K562 (cell line): Measurements from ENCODE around the gene PTRH1.

Source experiments
- CTCF ChIP-seq, 3 experiments: IDR thresholded peaks in 2 of 3; conservative IDR thresholded peaks in 1 of 3; 2 replicates each; pipeline ENCODE4 v1.5.1; 2011 to 2012; ENCODE audit warnings: low read length in 3 of 3, mild to moderate bottlenecking in 3 of 3, control low read depth in 2 of 3, improper control_type of control experiment in 1 of 3, inconsistent platforms in 1 of 3, low read depth in 1 of 3, mixed read lengths in 1 of 3, moderate library complexity in 1 of 3; ENCODE audit not compliant: insufficient read depth in 2 of 3
- ETV6 ChIP-seq, 3 experiments: fragments of 150-350 bp in 1 of 3; sonication (generic) in 1 of 3; formaldehyde crosslinking in 1 of 3; IDR thresholded peaks; 2 replicates each; pipeline versions ENCODE4 v1.6.1 to v1.8.0; 2014 to 2022; ENCODE audit warnings: borderline replicate concordance in 2 of 3, low read depth in 2 of 3, antibody characterized with exemption in 1 of 3, low read length in 1 of 3, mild to moderate bottlenecking in 1 of 3, missing genetic modification reagents in 1 of 3
- HDAC6 ChIP-seq: IDR thresholded peaks from 2 replicates; pipeline ENCODE4 v1.6.1; 2012; ENCODE audit warnings: low read depth, mild to moderate bottlenecking, control low read depth, inconsistent platforms, low read length, moderate library complexity
- IRF1 ChIP-seq: sonication (generic); formaldehyde crosslinking; IDR thresholded peaks from 2 replicates; pipeline ENCODE4 v1.8.0; 2022; ENCODE audit warnings: missing genetic modification reagents, mild to moderate bottlenecking, borderline replicate concordance
- KDM5B ChIP-seq: fragments of 200-600 bp; sonication (generic); IDR thresholded peaks from 2 replicates; pipeline ENCODE4 v1.6.1; 2012; ENCODE audit warnings: low read depth, mild to moderate bottlenecking, moderate library complexity, low read length, control low read depth, inconsistent platforms; ENCODE audit not compliant: insufficient replicate concordance
- KLF10 ChIP-seq: fragments of 250-450 bp; sonication (Bioruptor Pico); IDR thresholded peaks from 2 replicates; pipeline ENCODE4 v1.6.1; 2021; ENCODE audit warnings: matching md5 sums
- NELFE ChIP-seq: IDR thresholded peaks from 2 replicates; pipeline ENCODE4 v1.6.1; 2011; ENCODE audit warnings: mild to moderate bottlenecking; ENCODE audit not compliant: insufficient read depth, insufficient read length
- POLR2A ChIP-seq: fragments of 450-650 bp; conservative IDR thresholded peaks from 2 replicates; pipeline ENCODE4 v1.6.1; 2016
- RFX5 ChIP-seq: IDR thresholded peaks from 2 replicates; pipeline ENCODE4 v1.6.1; 2011; ENCODE audit warnings: low read depth, mild to moderate bottlenecking, improper control_type of control experiment, low read length
- SP1 ChIP-seq: sonication (generic); formaldehyde crosslinking; IDR thresholded peaks from 2 replicates; pipeline ENCODE4 v1.8.1; 2022; ENCODE audit warnings: mild to moderate bottlenecking, missing genetic modification reagents
- SREBF2 ChIP-seq: sonication (generic); formaldehyde crosslinking; IDR thresholded peaks from 2 replicates; pipeline ENCODE4 v1.4.0; 2020; ENCODE audit warnings: mild to moderate bottlenecking, missing genetic modification reagents
- ZFP36 ChIP-seq: fragments of 150-350 bp; IDR thresholded peaks from 2 replicates; pipeline ENCODE4 v1.6.1; 2018; ENCODE audit warnings: low read length, low read depth; ENCODE audit not compliant: partially characterized antibody
- ZNF263 ChIP-seq: sonication (generic); formaldehyde crosslinking; IDR thresholded peaks from 2 replicates; pipeline ENCODE4 v1.8.0; 2022; ENCODE audit warnings: mild to moderate bottlenecking, missing genetic modification reagents, borderline replicate concordance

- no peak for TF ChIP-seq KLF10 (CRISPR knock-in tag)
- TF ChIP-seq SP1 (CRISPR knock-in tag): no peak
- no peak for TF ChIP-seq POLR2A
- TF ChIP-seq IRF1 (CRISPR knock-in tag): no peak
- TF ChIP-seq SREBF2 (CRISPR knock-in tag): no peak
- no peak for TF ChIP-seq HDAC6
- no peak for TF ChIP-seq ZFP36
- no peak for TF ChIP-seq ETV6 (IDR thresholded peaks at IDR 0.05; ENCODE audit: borderline replicate concordance in 1 of 2, low read depth in 2 of 2, low read length in 1 of 2)
- no peak for TF ChIP-seq ETV6 (CRISPR knock-in tag; IDR thresholded peaks at IDR 0.05; ENCODE audit: borderline replicate concordance)
- TF ChIP-seq RFX5: no peak
- TF ChIP-seq KDM5B: no peak
- no peak for TF ChIP-seq ZNF263 (CRISPR knock-in tag)
- no peak for TF ChIP-seq CTCF (IDR thresholded peaks at IDR 0.05 in 2 of 3, conservative IDR thresholded peaks at IDR 0.05 in 1 of 3; ENCODE audit: insufficient read depth in 2 of 3, low read depth in 1 of 3, low read length in 3 of 3)
- no peak for TF ChIP-seq NELFE
Measured at GRCh38 chr9:127739614-127740330, 24.3 kb upstream of the PTRH1 start.
